GM12878 (cell line): Measurements from ENCODE around the gene GDA. TPM values are rescaled to one million over a fixed set of nuclear protein-coding genes. Genes with fewer than 3 reads are reported as not detected.
A peak's percentile ranks its signal among the peaks of the same experiment; 100 is the strongest.

Experiments used
- ATAC-seq: fragments of 200-7000 bp; cut with Tn5 transposase; 3 replicates; pipeline ENCODE4 v1.9.1; 2020; ENCODE audit warnings: mild to moderate bottlenecking, moderate library complexity
- BruUV-seq: library from RNA; stranded (reverse); fragments of 400-500 nt; replicated peaks from 2 replicates; lab custom pipeline; 2021; lab: Mats Ljungman, UMichigan
- CTCF ChIA-PET: fragments of 300-600 bp; sonication (Branson Sonifier 250); formaldehyde crosslinking; extraction: SDS; loops from one replicate; lab custom pipeline; 2021; ENCODE audit warnings: inconsistent platforms; lab: Yijun Ruan, JAX
- POLR2A ChIA-PET: fragments of 350-600 bp; formaldehyde crosslinking; extraction: SDS; loops from one replicate; lab custom pipeline; 2021; ENCODE audit warnings: inconsistent platforms; lab: Charles Lee
- RAD21 ChIA-PET: fragments of 300-600 bp; sonication (Branson Sonifier 250); formaldehyde crosslinking; loops from one replicate; lab custom pipeline; 2023; ENCODE audit warnings: antibody characterized with exemption; ENCODE audit not compliant: unreplicated experiment; lab: Charles Lee
- SMC1A ChIA-PET: fragments of 300-600 bp; sonication (Branson Sonifier 250); formaldehyde crosslinking; loops from one replicate; lab custom pipeline; 2023; ENCODE audit not compliant: unreplicated experiment, uncharacterized antibody; lab: Charles Lee
- DNase-seq: peaks from one replicate; pipeline ENCODE4 v3.0.0-alpha.2; 2011; ENCODE audit warnings: low read depth, low spot score
- FAIRE-seq: peaks from 3 replicates; lab custom pipeline; 2011; peaks lifted over from hg19 to GRCh38; lab: Jason Lieb, UNC
- H2AFZ ChIP-seq: 2 replicates; pipeline ENCODE4 v1.6.0; 2011; ENCODE audit warnings: low read depth, low read length, control low read depth; ENCODE audit not compliant: control insufficient read depth
- H3K27ac ChIP-seq: 2 replicates; pipeline ENCODE4 v1.5.1; 2011; ENCODE audit warnings: control low read depth; ENCODE audit not compliant: control insufficient read depth, insufficient read depth
- H3K27me3 ChIP-seq, 2 experiments: replicated peaks in 1 of 2; 2 replicates each; pipeline versions ENCODE4 v1.6.0 to v1.6.1; 2011; ENCODE audit warnings: low read length in 1 of 2; ENCODE audit not compliant: control insufficient read depth in 2 of 2, insufficient read depth in 2 of 2
- H3K36me3 ChIP-seq, 2 experiments: 2 replicates each; pipeline ENCODE4 v1.5.1; 2011; ENCODE audit warnings: low read length in 1 of 2; ENCODE audit not compliant: control insufficient read depth in 2 of 2, insufficient read depth in 2 of 2
- H3K4me1 ChIP-seq: 2 replicates; pipeline ENCODE4 v1.6.1; 2011; ENCODE audit warnings: mild to moderate bottlenecking, low read length, moderate library complexity, mixed read lengths; ENCODE audit not compliant: control insufficient read depth, insufficient read depth
- H3K4me2 ChIP-seq: 2 replicates; pipeline ENCODE4 v1.6.0; 2011; ENCODE audit warnings: control low read depth; ENCODE audit not compliant: control insufficient read depth, insufficient read depth
- H3K4me3 ChIP-seq: fragments of 200-600 bp; sonication (generic); 2 replicates; pipeline ENCODE4 v1.5.1; 2016
- H3K79me2 ChIP-seq: 2 replicates; pipeline ENCODE4 v1.6.0; 2011; ENCODE audit warnings: low read length; ENCODE audit not compliant: control insufficient read depth, insufficient read depth
- H3K9ac ChIP-seq: 2 replicates; pipeline ENCODE4 v1.8.0; 2011; ENCODE audit warnings: low read length, control low read depth, mixed read lengths; ENCODE audit not compliant: control insufficient read depth, insufficient read depth
- H3K9me3 ChIP-seq: replicated peaks from 3 replicates; pipeline ENCODE4 v1.5.1; 2011; ENCODE audit warnings: mild to moderate bottlenecking, low read length; ENCODE audit not compliant: control insufficient read depth, insufficient read depth
- H4K20me1 ChIP-seq: 2 replicates; pipeline ENCODE4 v1.6.0; 2011; ENCODE audit not compliant: control insufficient read depth, insufficient read depth
- ATF3 ChIP-seq: IDR thresholded peaks from 2 replicates; pipeline ENCODE4 v1.6.1; 2011; ENCODE audit warnings: low read depth, mild to moderate bottlenecking, low read length, moderate library complexity, borderline replicate concordance; ENCODE audit errors: extremely low read depth
- E4F1 ChIP-seq: fragments of 450-650 bp; IDR thresholded peaks from 2 replicates; pipeline ENCODE4 v1.6.1; 2018; ENCODE audit warnings: borderline replicate concordance, mild to moderate bottlenecking; ENCODE audit not compliant: partially characterized antibody
- ELK1 ChIP-seq: IDR thresholded peaks from 2 replicates; pipeline ENCODE4 v1.6.1; 2012; ENCODE audit warnings: low read depth, low read length, improper control_type of control experiment
- IRF3 ChIP-seq: fragments of 450-650 bp; IDR thresholded peaks from 2 replicates; pipeline ENCODE4 v1.6.1; 2014; ENCODE audit warnings: mild to moderate bottlenecking
- JUND ChIP-seq: IDR thresholded peaks from 2 replicates; pipeline ENCODE4 v1.6.1; 2012; ENCODE audit warnings: low read depth, mild to moderate bottlenecking, low read length, improper control_type of control experiment, moderate library complexity
- MLLT1 ChIP-seq: fragments of 450-650 bp; IDR thresholded peaks from 2 replicates; pipeline ENCODE4 v1.6.1; 2016; ENCODE audit warnings: mild to moderate bottlenecking
- PBX3 ChIP-seq: IDR thresholded peaks from 2 replicates; pipeline ENCODE4 v1.6.1; 2011; ENCODE audit warnings: mild to moderate bottlenecking, low read depth, low read length, moderate library complexity; ENCODE audit not compliant: insufficient replicate concordance
- PKNOX1 ChIP-seq: fragments of 450-650 bp; IDR thresholded peaks from 2 replicates; pipeline ENCODE4 v1.6.1; 2016; ENCODE audit warnings: mild to moderate bottlenecking
- YY1 ChIP-seq: IDR thresholded peaks from 2 replicates; pipeline ENCODE4 v1.6.1; 2011; ENCODE audit warnings: low read depth, mild to moderate bottlenecking, low read length
- WGBS: methylation state at CpG from one replicate; pipeline ENCODE4 v1.1.6; 2016; ENCODE audit warnings: low lambda C conversion rate; ENCODE audit not compliant: insufficient replicate concordance, insufficient coverage; ENCODE audit errors: missing lambda C conversion rate; 5-methylcytosine and 5-hydroxymethylcytosine counted together
- in situ Hi-C: fragments of 300-500 bp; cut with MboI; formaldehyde crosslinking; loops from 9 replicates; pipeline ENCODE4 v1.14.3; 2018; ENCODE audit warnings: mixed read lengths
- intact Hi-C: fragments of 100-400 bp; cut with micrococcal nuclease; formaldehyde crosslinking; loops from one replicate; pipeline ENCODE4 v1.14.2; 2022; ENCODE audit not compliant: unreplicated experiment
- polyA plus RNA-seq, 11 experiments: library from polyadenylated mRNA; depleted of rRNA in 4 of 11; unstranded in 6 of 11; stranded (reverse) in 5 of 11; fragments of >200 nt; fragmentation: Nextera tagmentation in 4 of 11; fragmentation: Illumina TruSeq in 1 of 11; extraction: Ambion mirVana in 4 of 11; extraction: Trizol in 1 of 11; gene quantifications; 1 replicate in 1 of 11; 2 replicates in 10 of 11; pipeline versions ENCODE4 v1.2.1 to v1.2.3, GENCODE V29; 2011 to 2016; ENCODE audit warnings: inconsistent platforms in 2 of 11, missing spikeins in 2 of 11, low read depth in 1 of 11
- total RNA-seq, 4 experiments: library from RNA; depleted of rRNA in 3 of 4; stranded (reverse); fragments of >200 nt in 3 of 4; fragmentation: Illumina TruSeq in 1 of 4; extraction: Trizol in 1 of 4; gene quantifications; 2 replicates each; pipeline versions ENCODE4 v1.2.1 to v1.2.3, GENCODE V29; 2013 to 2021

The GDA gene
- total and polyA plus RNA-seq, 10 of the 15 experiments (the other 5 are each of a cell fraction or from before 2014, with no cell fraction given) = 0.19 to 17.9 (median 0.48) TPM; not detected in 2

GRCh38 chr9:72292256-72292682 is 143.0 kb downstream of the GDA start (continued):
- TF ChIP-seq PKNOX1 (0 out of 2 replicates have a peak, but pooled peaks have one; percentile 12), MLLT1 (no peak), IRF3 (no peak), ATF3 (no peak)
- TF ChIP-seq, all 136 proteins: peak for 5

GRCh38 chr9:72292874-72293607 is 143.8 kb downstream of the GDA start:
- POLR2A ChIA-PET = no interaction called here
- no peak overlapping the region for H3K9ac ChIP-seq
- 73% methylated on average over 5 of the region's 5 CpGs for WGBS
- TF ChIP-seq PBX3 = no peak
- TF ChIP-seq YY1 = no peak
- TF ChIP-seq E4F1 = no peak
- no peak for TF ChIP-seq ELK1
- no peak for TF ChIP-seq JUND

More at GRCh38 chr9:72292874-72293607, 143.8 kb downstream of the GDA start:
- H3K27ac ChIP-seq = no peak overlapping the region
- DNase-seq (no peak), FAIRE-seq (no peak), ATAC-seq (no peak)
- H3K27me3 ChIP-seq = no peaks in the 10 kb centered on the region
- ChIA-PET CTCF (interaction anchor here (0.8 to 6.3 kb wide), 23 partner anchors 10 to 895 kb away, joined by 3 to 69 read pairs (median 4); partner anchors contain the start of gene ZFAND5), SMC1A (interaction anchor here (0.7 to 6.0 kb wide), 20 partner anchors 12 to 533 kb away, joined by 3 to 51 read pairs (median 4); no protein-coding TSS in a partner anchor), RAD21 (interaction anchor here (0.6 to 6.3 kb wide), 14 partner anchors 13 to 303 kb away, joined by 3 to 54 read pairs (median 4); partner anchors contain the start of gene ZFAND5)
- intact Hi-C loops = loop anchor here (1.0 to 5.0 kb wide), 3 partner anchors 69 to 299 kb away; no protein-coding TSS in a partner anchor
- H3K4me1 ChIP-seq = no peaks in the 10 kb centered on the region
- H2AFZ ChIP-seq = no peak overlapping the region
- no peaks in the 10 kb centered on the region for H3K36me3 ChIP-seq
- H3K4me2 ChIP-seq = no peak overlapping the region
- in situ Hi-C loops = loop anchor here (25.0 kb wide), 1 partner anchor 719 kb away; no protein-coding TSS in a partner anchor
- H3K4me3 ChIP-seq = no peak overlapping the region
- H3K79me2 ChIP-seq = no peaks in the 10 kb centered on the region
- no TSS peak for BruUV-seq
- no peaks in the 10 kb centered on the region for H4K20me1 ChIP-seq
- no peaks in the 10 kb centered on the region; the same call in 2 of the 3 replicates for H3K9me3 ChIP-seq
